Measurements from ENCODE around the gene GPM6B.

Gene GPM6B

GRCh38 chrX:13826770-13827169 is 9.9 kb upstream of the GPM6B start:
- DNase-seq = no peak
- intact Hi-C loops (cut with DNase I) = no loop called here

- intact Hi-C loops (cut with DNase I) = no loop called here
- peak in 3 of 10 donors; percentile 13 to 66 (median 23) for DNase-seq
These were observed 8.4 kb upstream of the GPM6B start for GRCh38 chrX:13825178-13825762.

GRCh38 chrX:13824746-13825145 is 7.9 kb upstream of the GPM6B start:
- DNase-seq = peak in 3 of 10 donors; percentile 14 to 76 (median 17)
- intact Hi-C loops (cut with DNase I) = no loop called here

- intact Hi-C loops (cut with DNase I) = no loop called here
- DNase-seq = no peak
These were observed 4.8 kb upstream of the GPM6B start for GRCh38 chrX:13821738-13822137.

- intact Hi-C loops (cut with DNase I) = no loop called here
- DNase-seq = no peak
These were observed 717 bp downstream of the GPM6B start for GRCh38 chrX:13816176-13816575.

GRCh38 chrX:13815664-13816063 is 1.2 kb downstream of the GPM6B start:
- DNase-seq = no peak
- intact Hi-C loops (cut with DNase I) = no loop called here

- intact Hi-C loops (cut with DNase I) = no loop called here
These were observed 8.0 kb downstream of the GPM6B start for GRCh38 chrX:13808865-13809264.

GRCh38 chrX:13808293-13808692 is 8.6 kb downstream of the GPM6B start:
- no peak for DNase-seq
- intact Hi-C loops (cut with DNase I) = no loop called here

More at GRCh38 chrX:13808865-13809264, 8.0 kb downstream of the GPM6B start:
- DNase-seq = no peak

GRCh38 chrX:13805241-13805640 is 11.7 kb downstream of the GPM6B start:
- intact Hi-C loops (cut with DNase I) = no loop called here
- no peak for DNase-seq

GRCh38 chrX:13803116-13803515 is 13.8 kb downstream of the GPM6B start:
- no peak for DNase-seq
- intact Hi-C loops (cut with DNase I) = no loop called here

GRCh38 chrX:13798184-13798583 is 18.7 kb downstream of the GPM6B start:
- intact Hi-C loops (cut with DNase I) = no loop called here
- DNase-seq = no peak

- intact Hi-C loops (cut with DNase I) = no loop called here
- DNase-seq = peak in 3 of 10 donors; percentile 11 to 72 (median 42)
These were observed 19.4 kb downstream of the GPM6B start for GRCh38 chrX:13797512-13797911.

- no peak for DNase-seq
- intact Hi-C loops (cut with DNase I) = no loop called here
These were observed 22.5 kb downstream of the GPM6B start for GRCh38 chrX:13794417-13794816.

- DNase-seq = no peak
- intact Hi-C loops (cut with DNase I) = no loop called here
These were observed 23.0 kb downstream of the GPM6B start for GRCh38 chrX:13793897-13794296.

GRCh38 chrX:13791559-13791958 is 25.3 kb downstream of the GPM6B start:
- intact Hi-C loops (cut with DNase I) = no loop called here
- peak in 7 of 10 donors; percentile 15 to 85 (median 37) for DNase-seq

- intact Hi-C loops (cut with DNase I) = no loop called here
- DNase-seq = no peak
These were observed 25.7 kb downstream of the GPM6B start for GRCh38 chrX:13791145-13791544.

GRCh38 chrX:13790206-13791131 is 26.4 kb downstream of the GPM6B start:
- no peak for DNase-seq
- intact Hi-C loops (cut with DNase I) = no loop called here

- intact Hi-C loops (cut with DNase I) = no loop called here
- no peak for DNase-seq
These were observed 30.8 kb downstream of the GPM6B start for GRCh38 chrX:13786048-13786447.

- intact Hi-C loops (cut with DNase I) = no loop called here
- DNase-seq = no peak
These were observed 35.9 kb downstream of the GPM6B start for GRCh38 chrX:13780868-13781427.

- no peak for DNase-seq
- intact Hi-C loops (cut with DNase I) = no loop called here
These were observed 38.0 kb downstream of the GPM6B start for GRCh38 chrX:13778916-13779315.

- intact Hi-C loops (cut with DNase I) = no loop called here
- DNase-seq = peak in 1 of 10 donors; percentile 83
These were observed 40.5 kb downstream of the GPM6B start for GRCh38 chrX:13776387-13776786.

GRCh38 chrX:13775837-13776236 is 41.1 kb downstream of the GPM6B start:
- intact Hi-C loops (cut with DNase I) = no loop called here
- DNase-seq = no peak
